ENCODE data around the gene SH3RF2.

Gene SH3RF2

GRCh38 chr5:146112476-146112875 is 176.1 kb downstream of the SH3RF2 start:
- no peaks in the 10 kb centered on the region for H3K27me3 ChIP-seq (replicated peaks; ENCODE audit: insufficient read depth, low read length)
- H3K36me3 ChIP-seq (replicated peaks; ENCODE audit: insufficient read depth, low read length) = peaks cover 4% of the 10 kb centered on the region; the same call in 1 of the 2 replicates
- no peaks in the 10 kb centered on the region for H3K9me3 ChIP-seq (replicated peaks; ENCODE audit: insufficient read depth, low read length)
- H3K4me2 ChIP-seq (ENCODE audit: low read depth, low read length) = peak overlapping the region; percentile 37; the same call in 1 of the 2 replicates
- peaks cover 5% of the 10 kb centered on the region; the same call in 1 of the 2 replicates for H3F3A ChIP-seq (ENCODE audit: insufficient read depth, low read length)
- H3K4me3 ChIP-seq (ENCODE audit: low read length) = no peak overlapping the region
- H4K20me1 ChIP-seq (ENCODE audit: insufficient read depth, low read length) = no peaks in the 10 kb centered on the region
- H3K27ac ChIP-seq (ENCODE audit: low read length) = peak overlapping the region; percentile 16; the same call in 1 of the 2 replicates
- no peak overlapping the region for H3K9ac ChIP-seq (ENCODE audit: low read length)
- TF ChIP-seq, protein P1, sequence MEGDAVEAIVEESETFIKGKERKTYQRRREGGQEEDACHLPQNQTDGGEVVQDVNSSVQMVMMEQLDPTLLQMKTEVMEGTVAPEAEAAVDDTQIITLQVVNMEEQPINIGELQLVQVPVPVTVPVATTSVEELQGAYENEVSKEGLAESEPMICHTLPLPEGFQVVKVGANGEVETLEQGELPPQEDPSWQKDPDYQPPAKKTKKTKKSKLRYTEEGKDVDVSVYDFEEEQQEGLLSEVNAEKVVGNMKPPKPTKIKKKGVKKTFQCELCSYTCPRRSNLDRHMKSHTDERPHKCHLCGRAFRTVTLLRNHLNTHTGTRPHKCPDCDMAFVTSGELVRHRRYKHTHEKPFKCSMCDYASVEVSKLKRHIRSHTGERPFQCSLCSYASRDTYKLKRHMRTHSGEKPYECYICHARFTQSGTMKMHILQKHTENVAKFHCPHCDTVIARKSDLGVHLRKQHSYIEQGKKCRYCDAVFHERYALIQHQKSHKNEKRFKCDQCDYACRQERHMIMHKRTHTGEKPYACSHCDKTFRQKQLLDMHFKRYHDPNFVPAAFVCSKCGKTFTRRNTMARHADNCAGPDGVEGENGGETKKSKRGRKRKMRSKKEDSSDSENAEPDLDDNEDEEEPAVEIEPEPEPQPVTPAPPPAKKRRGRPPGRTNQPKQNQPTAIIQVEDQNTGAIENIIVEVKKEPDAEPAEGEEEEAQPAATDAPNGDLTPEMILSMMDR (IDR thresholded peaks at IDR 0.05; ENCODE audit: low read length) = no peak
- no peak for TF ChIP-seq EZH2 (optimal IDR thresholded peaks at IDR 0.05; ENCODE audit: low read depth, low read length)
- TF ChIP-seq EZH2phosphoT487 (IDR thresholded peaks at IDR 0.05; ENCODE audit: low read length) = no peak
- no peaks in the 10 kb centered on the region for H3K9me2 ChIP-seq (replicated peaks; ENCODE audit: insufficient read depth, low read length)
- H2AFZ ChIP-seq (ENCODE audit: low read length) = no peak overlapping the region
- DNase-seq = no peak
- peaks cover 17% of the 10 kb centered on the region for H3K4me1 ChIP-seq (ENCODE audit: low read length)
- no peaks in the 10 kb centered on the region for H3K79me2 ChIP-seq (ENCODE audit: low read length)
